ENCODE data around the gene SEMA3A. TPM values are rescaled to one million over a fixed set of nuclear protein-coding genes. Genes with fewer than 3 reads are reported as not detected.

SEMA3A gene
- total RNA-seq, 1 experiment from 2014 or later = 14.2 TPM

- BruUV-seq (replicated peaks) = no TSS peak
- ATAC-seq (no peak), DNase-seq (ENCODE audit: low read depth, low spot score) (no peak)
- intact Hi-C loops (cut with micrococcal nuclease) = no loop called here
- Histone ChIP-seq H3K4me3 (replicated peaks in 1 of 2; ENCODE audit: low read depth in 1 of 2, low read length in 2 of 2) (no peak overlapping the region), H3K9ac (ENCODE audit: low read length) (no peak overlapping the region), H3K9me3 (ENCODE audit: control insufficient read depth in 1 of 2, insufficient read depth in 1 of 2, low read depth in 1 of 2, low read length in 2 of 2) (no peaks in the 10 kb centered on the region), H2AFZ (ENCODE audit: low read depth, low read length, poor library complexity, severe bottlenecking) (no peak overlapping the region), H4K20me1 (ENCODE audit: insufficient read depth) (no peaks in the 10 kb centered on the region; the same call in 1 of the 2 replicates), H3K79me2 (ENCODE audit: insufficient read depth, low read length) (no peaks in the 10 kb centered on the region), H3K27ac (ENCODE audit: low read depth, low read length) (no peak overlapping the region), H3K27me3 (ENCODE audit: insufficient read depth, low read length) (no peaks in the 10 kb centered on the region), H3K36me3 (ENCODE audit: control insufficient read depth in 1 of 2, insufficient read depth in 2 of 2, low read length in 2 of 2) (no peaks in the 10 kb centered on the region), H3K9me2 (ENCODE audit: insufficient read depth) (no peaks in the 10 kb centered on the region), H3K4me2 (ENCODE audit: low read length) (no peak overlapping the region), H3K4me1 (ENCODE audit: control insufficient read depth in 1 of 2, insufficient read depth in 2 of 2, low read length in 2 of 2) (no peaks in the 10 kb centered on the region)
- TF ChIP-seq EZH2 (IDR thresholded peaks at IDR 0.05) (no peak), SRF (IDR thresholded peaks at IDR 0.05; ENCODE audit: low read depth) (no peak), SP1 (IDR thresholded peaks at IDR 0.05; ENCODE audit: low read depth) (no peak), CBX3 (IDR thresholded peaks at IDR 0.05; ENCODE audit: low read depth) (no peak), TCF7L2 (IDR thresholded peaks at IDR 0.05; ENCODE audit: borderline replicate concordance, extremely low read depth, insufficient read depth, insufficient read length) (no peak), JUND (IDR thresholded peaks at IDR 0.05) (no peak), ELF1 (IDR thresholded peaks at IDR 0.05; ENCODE audit: borderline replicate concordance, low read depth) (no peak), FOSL1 (IDR thresholded peaks at IDR 0.05; ENCODE audit: low read depth) (no peak), SIN3A (IDR thresholded peaks at IDR 0.05; ENCODE audit: low read depth) (no peak), RAD21 (IDR thresholded peaks at IDR 0.05; ENCODE audit: low read depth) (no peak), ZFX (IDR thresholded peaks at IDR 0.05) (no peak), CEBPB (IDR thresholded peaks at IDR 0.05; ENCODE audit: low read depth) (no peak), EGR1 (IDR thresholded peaks at IDR 0.05; ENCODE audit: low read depth) (no peak), EZH2phosphoT487 (IDR thresholded peaks at IDR 0.05; ENCODE audit: borderline replicate concordance) (no peak)
- TF ChIP-seq, protein P1, sequence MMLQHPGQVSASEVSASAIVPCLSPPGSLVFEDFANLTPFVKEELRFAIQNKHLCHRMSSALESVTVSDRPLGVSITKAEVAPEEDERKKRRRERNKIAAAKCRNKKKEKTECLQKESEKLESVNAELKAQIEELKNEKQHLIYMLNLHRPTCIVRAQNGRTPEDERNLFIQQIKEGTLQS (IDR thresholded peaks at IDR 0.05) = no peak
- TF ChIP-seq, protein P2, sequence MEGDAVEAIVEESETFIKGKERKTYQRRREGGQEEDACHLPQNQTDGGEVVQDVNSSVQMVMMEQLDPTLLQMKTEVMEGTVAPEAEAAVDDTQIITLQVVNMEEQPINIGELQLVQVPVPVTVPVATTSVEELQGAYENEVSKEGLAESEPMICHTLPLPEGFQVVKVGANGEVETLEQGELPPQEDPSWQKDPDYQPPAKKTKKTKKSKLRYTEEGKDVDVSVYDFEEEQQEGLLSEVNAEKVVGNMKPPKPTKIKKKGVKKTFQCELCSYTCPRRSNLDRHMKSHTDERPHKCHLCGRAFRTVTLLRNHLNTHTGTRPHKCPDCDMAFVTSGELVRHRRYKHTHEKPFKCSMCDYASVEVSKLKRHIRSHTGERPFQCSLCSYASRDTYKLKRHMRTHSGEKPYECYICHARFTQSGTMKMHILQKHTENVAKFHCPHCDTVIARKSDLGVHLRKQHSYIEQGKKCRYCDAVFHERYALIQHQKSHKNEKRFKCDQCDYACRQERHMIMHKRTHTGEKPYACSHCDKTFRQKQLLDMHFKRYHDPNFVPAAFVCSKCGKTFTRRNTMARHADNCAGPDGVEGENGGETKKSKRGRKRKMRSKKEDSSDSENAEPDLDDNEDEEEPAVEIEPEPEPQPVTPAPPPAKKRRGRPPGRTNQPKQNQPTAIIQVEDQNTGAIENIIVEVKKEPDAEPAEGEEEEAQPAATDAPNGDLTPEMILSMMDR (IDR thresholded peaks at IDR 0.05 in 2 of 3, conservative IDR thresholded peaks at IDR 0.05 in 1 of 3; ENCODE audit: borderline replicate concordance in 1 of 3, insufficient read depth in 1 of 3, low read depth in 2 of 3, low read length in 2 of 3) = no peak
- TF ChIP-seq, protein P3, sequence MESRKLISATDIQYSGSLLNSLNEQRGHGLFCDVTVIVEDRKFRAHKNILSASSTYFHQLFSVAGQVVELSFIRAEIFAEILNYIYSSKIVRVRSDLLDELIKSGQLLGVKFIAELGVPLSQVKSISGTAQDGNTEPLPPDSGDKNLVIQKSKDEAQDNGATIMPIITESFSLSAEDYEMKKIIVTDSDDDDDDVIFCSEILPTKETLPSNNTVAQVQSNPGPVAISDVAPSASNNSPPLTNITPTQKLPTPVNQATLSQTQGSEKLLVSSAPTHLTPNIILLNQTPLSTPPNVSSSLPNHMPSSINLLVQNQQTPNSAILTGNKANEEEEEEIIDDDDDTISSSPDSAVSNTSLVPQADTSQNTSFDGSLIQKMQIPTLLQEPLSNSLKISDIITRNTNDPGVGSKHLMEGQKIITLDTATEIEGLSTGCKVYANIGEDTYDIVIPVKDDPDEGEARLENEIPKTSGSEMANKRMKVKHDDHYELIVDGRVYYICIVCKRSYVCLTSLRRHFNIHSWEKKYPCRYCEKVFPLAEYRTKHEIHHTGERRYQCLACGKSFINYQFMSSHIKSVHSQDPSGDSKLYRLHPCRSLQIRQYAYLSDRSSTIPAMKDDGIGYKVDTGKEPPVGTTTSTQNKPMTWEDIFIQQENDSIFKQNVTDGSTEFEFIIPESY (IDR thresholded peaks at IDR 0.05; ENCODE audit: extremely low read depth, insufficient replicate concordance, low read length) = no peak
- TF ChIP-seq, protein P4, sequence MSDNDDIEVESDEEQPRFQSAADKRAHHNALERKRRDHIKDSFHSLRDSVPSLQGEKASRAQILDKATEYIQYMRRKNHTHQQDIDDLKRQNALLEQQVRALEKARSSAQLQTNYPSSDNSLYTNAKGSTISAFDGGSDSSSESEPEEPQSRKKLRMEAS (IDR thresholded peaks at IDR 0.05) = no peak
- TF ChIP-seq, protein P5, sequence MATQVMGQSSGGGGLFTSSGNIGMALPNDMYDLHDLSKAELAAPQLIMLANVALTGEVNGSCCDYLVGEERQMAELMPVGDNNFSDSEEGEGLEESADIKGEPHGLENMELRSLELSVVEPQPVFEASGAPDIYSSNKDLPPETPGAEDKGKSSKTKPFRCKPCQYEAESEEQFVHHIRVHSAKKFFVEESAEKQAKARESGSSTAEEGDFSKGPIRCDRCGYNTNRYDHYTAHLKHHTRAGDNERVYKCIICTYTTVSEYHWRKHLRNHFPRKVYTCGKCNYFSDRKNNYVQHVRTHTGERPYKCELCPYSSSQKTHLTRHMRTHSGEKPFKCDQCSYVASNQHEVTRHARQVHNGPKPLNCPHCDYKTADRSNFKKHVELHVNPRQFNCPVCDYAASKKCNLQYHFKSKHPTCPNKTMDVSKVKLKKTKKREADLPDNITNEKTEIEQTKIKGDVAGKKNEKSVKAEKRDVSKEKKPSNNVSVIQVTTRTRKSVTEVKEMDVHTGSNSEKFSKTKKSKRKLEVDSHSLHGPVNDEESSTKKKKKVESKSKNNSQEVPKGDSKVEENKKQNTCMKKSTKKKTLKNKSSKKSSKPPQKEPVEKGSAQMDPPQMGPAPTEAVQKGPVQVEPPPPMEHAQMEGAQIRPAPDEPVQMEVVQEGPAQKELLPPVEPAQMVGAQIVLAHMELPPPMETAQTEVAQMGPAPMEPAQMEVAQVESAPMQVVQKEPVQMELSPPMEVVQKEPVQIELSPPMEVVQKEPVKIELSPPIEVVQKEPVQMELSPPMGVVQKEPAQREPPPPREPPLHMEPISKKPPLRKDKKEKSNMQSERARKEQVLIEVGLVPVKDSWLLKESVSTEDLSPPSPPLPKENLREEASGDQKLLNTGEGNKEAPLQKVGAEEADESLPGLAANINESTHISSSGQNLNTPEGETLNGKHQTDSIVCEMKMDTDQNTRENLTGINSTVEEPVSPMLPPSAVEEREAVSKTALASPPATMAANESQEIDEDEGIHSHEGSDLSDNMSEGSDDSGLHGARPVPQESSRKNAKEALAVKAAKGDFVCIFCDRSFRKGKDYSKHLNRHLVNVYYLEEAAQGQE (IDR thresholded peaks at IDR 0.05; ENCODE audit: low read depth) = no peak
- ChIA-PET POLR2A (no interaction called here), CTCF (no interaction called here), RAD21 (ENCODE audit: low non-redundant PET in 1 of 2, low total read pairs in 2 of 2, uncharacterized antibody in 2 of 2, unreplicated experiment in 2 of 2) (no interaction called here)
Measured at GRCh38 chr7:83987764-83988163, 206.8 kb downstream of the SEMA3A start.
